A673 (cell line): ENCODE results near the gene MIF. TPM values are rescaled to one million over a fixed set of nuclear protein-coding genes. Genes with fewer than 3 reads are reported as not detected.

ENCODE experiments used
- BruUV-seq: library from RNA; stranded (reverse); fragments of 400-500 nt; replicated peaks from 2 replicates; lab custom pipeline; 2021; lab: Mats Ljungman, UMichigan
- CTCF ChIA-PET: fragments of 300-600 bp; sonication (Branson Sonifier 250); formaldehyde crosslinking; loops from one replicate; lab custom pipeline; 2022; ENCODE audit warnings: antibody characterized with exemption; lab: Charles Lee
- POLR2A ChIA-PET: fragments of 300-600 bp; sonication (Branson Sonifier 250); formaldehyde crosslinking; loops from one replicate; lab custom pipeline; 2022; ENCODE audit warnings: antibody characterized with exemption; ENCODE audit not compliant: low non-redundant PET; lab: Charles Lee
- DNase-seq: peaks from one replicate; pipeline ENCODE4 v3.0.0-alpha.2; 2015; ENCODE audit warnings: low spot score
- H3K27ac ChIP-seq: fragments of 200-600 bp; sonication (generic); 2 replicates; pipeline ENCODE4 v1.5.1; 2016; ENCODE audit warnings: mixed run types, low read depth, mild to moderate bottlenecking, mixed read lengths, antibody characterized with exemption, low read length; ENCODE audit not compliant: poor library complexity, severe bottlenecking
- H3K27me3 ChIP-seq: fragments of 200-600 bp; sonication (generic); replicated peaks from 2 replicates; pipeline ENCODE4 v1.6.1; 2017; ENCODE audit warnings: mixed run types, low read depth, mild to moderate bottlenecking, mixed read lengths, antibody characterized with exemption, low read length; ENCODE audit not compliant: insufficient read depth, poor library complexity
- H3K36me3 ChIP-seq: fragments of 200-600 bp; sonication (generic); 2 replicates; pipeline ENCODE4 v1.6.1; 2016; ENCODE audit warnings: mixed run types, mild to moderate bottlenecking, mixed read lengths, antibody characterized with exemption, low read length; ENCODE audit not compliant: insufficient read depth, poor library complexity, severe bottlenecking
- H3K4me1 ChIP-seq: fragments of 200-600 bp; sonication (generic); 2 replicates; pipeline ENCODE4 v1.6.1; 2017; ENCODE audit warnings: mixed run types, mild to moderate bottlenecking, mixed read lengths, antibody characterized with exemption, low read length; ENCODE audit not compliant: insufficient read depth, poor library complexity, severe bottlenecking
- H3K4me3 ChIP-seq: fragments of 200-600 bp; sonication (generic); 2 replicates; pipeline ENCODE4 v1.5.1; 2016; ENCODE audit warnings: low read depth, mixed run types, mild to moderate bottlenecking, mixed read lengths, low read length; ENCODE audit not compliant: poor library complexity, severe bottlenecking
- H3K9me3 ChIP-seq: fragments of 200-600 bp; sonication (generic); 2 replicates; pipeline ENCODE4 v1.6.1; 2016; ENCODE audit warnings: mixed run types, low read depth, mild to moderate bottlenecking, mixed read lengths, antibody characterized with exemption, low read length; ENCODE audit not compliant: poor library complexity, severe bottlenecking
- CTCF ChIP-seq: fragments of 300-800, 200-600 bp; sonication (generic); conservative IDR thresholded peaks from 2 replicates; pipeline ENCODE4 v1.5.1; 2017; ENCODE audit warnings: low read depth, mild to moderate bottlenecking, antibody characterized with exemption, low read length, moderate library complexity, mixed read lengths
- EZH2 ChIP-seq: fragments of 200-600 bp; sonication (generic); IDR thresholded peaks from 2 replicates; pipeline ENCODE4 v1.6.1; 2017; ENCODE audit warnings: borderline replicate concordance, low read depth, mild to moderate bottlenecking, mixed read lengths, antibody characterized with exemption, low read length; ENCODE audit not compliant: poor library complexity, severe bottlenecking
- intact Hi-C: fragments of 100-400 bp; cut with micrococcal nuclease; formaldehyde crosslinking; loops from one replicate; pipeline ENCODE4 v1.10.0; 2022; ENCODE audit not compliant: unreplicated experiment
- total RNA-seq: library from RNA; stranded (reverse); gene quantifications from 2 replicates; pipeline ENCODE4 v1.2.3, GENCODE V29; 2021

MIF gene
- total RNA-seq, 1 experiment from 2014 or later = 802 TPM

DNA sequence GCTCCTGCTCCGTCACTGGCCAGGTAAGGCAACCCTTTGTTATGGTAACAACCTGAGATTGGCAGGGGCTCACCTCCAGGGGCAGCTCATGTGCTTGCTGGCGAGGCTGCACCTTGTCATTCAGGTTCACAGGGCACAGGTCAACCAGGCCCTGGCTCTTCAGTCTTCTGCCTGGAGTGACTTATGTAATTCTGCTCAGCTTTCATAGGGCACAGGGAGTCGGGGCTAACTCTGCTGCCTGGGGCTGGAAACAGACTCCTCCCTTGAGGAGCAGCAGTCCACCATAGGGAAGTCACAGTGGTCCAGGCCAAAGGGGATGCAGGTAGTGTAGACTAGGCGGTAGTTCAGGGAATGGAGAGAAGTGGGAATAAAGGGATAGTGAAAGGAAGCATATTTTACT, 1.5 kb upstream of the MIF start:
- no peak for DNase-seq
- intact Hi-C loops = no loop called here
- ChIA-PET POLR2A (no interaction called here), CTCF (no interaction called here)
- Histone ChIP-seq H3K9me3 (no peaks in the 10 kb centered on the region), H3K36me3 (peaks cover 22% of the 10 kb centered on the region), H3K4me1 (peaks cover 11% of the 10 kb centered on the region), H3K27ac (no peak overlapping the region), H3K27me3 (no peaks in the 10 kb centered on the region), H3K4me3 (no peak overlapping the region)
- TF ChIP-seq CTCF (no peak), EZH2 (no peak)
- no TSS peak for BruUV-seq

GRCh38 chr22:23893121-23893944, 850 bp upstream of the MIF start:
- Histone ChIP-seq H3K27ac (peak overlapping the region; percentile 95), H3K27me3 (no peaks in the 10 kb centered on the region), H3K4me3 (peak overlapping the region; percentile 96), H3K36me3 (peaks cover 22% of the 10 kb centered on the region), H3K9me3 (no peaks in the 10 kb centered on the region), H3K4me1 (peaks cover 14% of the 10 kb centered on the region)
- no peak for DNase-seq
- no peak for TF ChIP-seq EZH2
- TF ChIP-seq CTCF = no peak
- POLR2A ChIA-PET = interaction anchor here (0.5 kb wide), 1 partner anchor 770 kb away, joined by 3 read pairs; no protein-coding TSS in a partner anchor
- intact Hi-C loops = no loop called here
- CTCF ChIA-PET = interaction anchor here (0.6 to 0.8 kb wide), 2 partner anchors 50 to 282 kb away, joined by 3 read pairs; no protein-coding TSS in a partner anchor
- no TSS peak for BruUV-seq

- DNase-seq = peak; percentile 85
- CTCF ChIA-PET = interaction anchor here (0.8 to 0.9 kb wide), 3 partner anchors 29 to 36 kb away, joined by 3 to 5 read pairs (median 3); no protein-coding TSS in a partner anchor
- intact Hi-C loops = no loop called here
- TSS peak; percentile 89 for BruUV-seq
- Histone ChIP-seq H3K9me3 (no peaks in the 10 kb centered on the region), H3K27ac (peak overlapping the region; percentile 95), H3K4me1 (peaks cover 14% of the 10 kb centered on the region), H3K4me3 (peak overlapping the region; percentile 96), H3K27me3 (no peaks in the 10 kb centered on the region), H3K36me3 (peaks cover 22% of the 10 kb centered on the region)
- POLR2A ChIA-PET = interaction anchor here (0.6 kb wide), 1 partner anchor 682 kb away, joined by 4 read pairs; no protein-coding TSS in a partner anchor
- peak; percentile 51 for TF ChIP-seq CTCF
- TF ChIP-seq EZH2 = no peak
Measured at GRCh38 chr22:23894710-23895598, 771 bp downstream of the MIF start.
